T1000 (cell line): ENCODE measurements around the gene LSMEM2.
"Not testable (repeated sequence)": the region's sequence is repeated elsewhere in the genome, so short reads cannot be mapped to it uniquely, and the experiment has no call there.

ENCODE experiments used
- DNase-seq: peaks from one replicate; lab custom pipeline; 2025; ENCODE audit warnings: mixed read lengths; lab: John Stamatoyannopoulos, UW

The LSMEM2 gene

GRCh38 chr3:50264964-50265485 lies 13.9 kb upstream of the LSMEM2 start:
- no peak for DNase-seq

- DNase-seq, result no peak
These were observed 13.3 kb upstream of the LSMEM2 start for GRCh38 chr3:50265571-50265970.

- DNase-seq, result no peak
These were observed 12.9 kb upstream of the LSMEM2 start for GRCh38 chr3:50266017-50266416.

GRCh38 chr3:50266836-50267235 lies 12.1 kb upstream of the LSMEM2 start:
- no peak for DNase-seq

- DNase-seq, result no peak
These were observed 11.5 kb upstream of the LSMEM2 start for GRCh38 chr3:50267280-50267913.

- DNase-seq, result no peak
These were observed 10.6 kb upstream of the LSMEM2 start for GRCh38 chr3:50268276-50268675.

GRCh38 chr3:50268703-50269451 lies 10.0 kb upstream of the LSMEM2 start, which contains the start of gene SEMA3B:
Gene SEMA3B (plus strand): TSS chr3:50269147. CDS start chr3:50269241, 94 bp downstream.
- peak; percentile 91 for DNase-seq

GRCh38 chr3:50269460-50269859 lies 9.4 kb upstream of the LSMEM2 start:
- DNase-seq, result no peak

- peak; percentile 38 for DNase-seq
These were observed 8.9 kb upstream of the LSMEM2 start for GRCh38 chr3:50269977-50270413.

GRCh38 chr3:50270422-50271224 lies 8.3 kb upstream of the LSMEM2 start:
- no peak for DNase-seq

- no peak for DNase-seq
These were observed 7.5 kb upstream of the LSMEM2 start for GRCh38 chr3:50271314-50271936.

- not testable (repeated sequence) for DNase-seq
These were observed 6.4 kb upstream of the LSMEM2 start for GRCh38 chr3:50272538-50272910.

- peak; percentile 77 for DNase-seq
These were observed 5.8 kb upstream of the LSMEM2 start for GRCh38 chr3:50272911-50273688.

- no peak for DNase-seq
These were observed 5.2 kb upstream of the LSMEM2 start for GRCh38 chr3:50273689-50274065.

- peak; percentile 45 for DNase-seq
These were observed 4.3 kb upstream of the LSMEM2 start for GRCh38 chr3:50274371-50275104.

- DNase-seq, result no peak
These were observed 3.5 kb upstream of the LSMEM2 start for GRCh38 chr3:50275141-50275995.

- no peak for DNase-seq
These were observed 2.7 kb upstream of the LSMEM2 start for GRCh38 chr3:50275996-50276761.

GRCh38 chr3:50276762-50277101 lies 2.2 kb upstream of the LSMEM2 start:
- no peak for DNase-seq
